Stomach (tissue), 9 donors: ENCODE measurements around the gene IFNK. TPM values are rescaled to one million over a fixed set of nuclear protein-coding genes. Genes with fewer than 3 reads are reported as not detected.
A peak's percentile ranks its signal among the peaks of the same experiment; 100 is the strongest.

Source experiments
- DNase-seq, 2 donors: peaks; one replicate each; pipeline versions ENCODE4 v3.0.0 to v3.0.0-alpha.2; 2013 to 2019
- H3K27ac ChIP-seq, 5 donors: fragments of 200-600 bp in 4 of 5; sonication (generic) in 4 of 5; one replicate each; pipeline ENCODE4 v1.5.1; 2013 to 2019; ENCODE audit warnings: mild to moderate bottlenecking in 1 of 5, moderate library complexity in 1 of 5
- H3K27me3 ChIP-seq, 3 donors: fragments of 200-600 bp; sonication (generic); one replicate each; pipeline ENCODE4 v1.5.1; 2017 to 2019; ENCODE audit warnings: mixed run types in 1 of 3
- H3K36me3 ChIP-seq, 4 donors: fragments of 200-600 bp; sonication (generic); 1 replicate in 3 of 4; 2 replicates in 1 of 4; pipeline ENCODE4 v1.5.1; 2016 to 2019
- H3K4me1 ChIP-seq, 4 donors: fragments of 200-600 bp; sonication (generic); one replicate each; pipeline ENCODE4 v1.5.1; 2016 to 2019
- H3K4me3 ChIP-seq, 4 donors: fragments of 200-600 bp; sonication (generic) in 3 of 4; one replicate each; pipeline ENCODE4 v1.5.1; 2016 to 2019; ENCODE audit warnings: mild to moderate bottlenecking in 1 of 4
- H3K9me3 ChIP-seq, 4 donors: fragments of 200-600 bp; sonication (generic); one replicate each; pipeline ENCODE4 v1.5.1; 2016 to 2019
- EP300 ChIP-seq: sonication (generic); formaldehyde crosslinking; IDR thresholded peaks from one replicate; pipeline ENCODE4 v1.6.1; 2017; ENCODE audit warnings: antibody characterized with exemption
- POLR2A ChIP-seq, 4 donors: fragments of 450-650 bp; IDR thresholded peaks; one replicate each; pipeline ENCODE4 v1.6.1; 2016; ENCODE audit warnings: antibody characterized with exemption in 4 of 4, control low read depth in 2 of 4, mild to moderate bottlenecking in 1 of 4, moderate library complexity in 1 of 4
- POLR2AphosphoS5 ChIP-seq, 3 donors: sonication (generic); formaldehyde crosslinking; IDR thresholded peaks; one replicate each; pipeline ENCODE4 v1.6.1; 2016; ENCODE audit warnings: antibody characterized with exemption in 3 of 3
- WGBS, 5 donors: extraction: QIAGEN DNeasy Blood & Tissue Kit in 3 of 5; methylation state at CpG; one replicate each; pipeline versions ENCODE4 v1.1.5 to v1.1.7; 2013 to 2018; 5-methylcytosine and 5-hydroxymethylcytosine counted together
- intact Hi-C: fragments of 100-400 bp; cut with DNase I; formaldehyde crosslinking; loops from one replicate; pipeline ENCODE4 v1.15.1; 2023; ENCODE audit warnings: low total_unique reads
- polyA plus RNA-seq, 3 donors: library from polyadenylated mRNA; stranded (reverse); fragments of 200-250 nt; gene quantifications; one replicate each; pipeline ENCODE4 v1.2.3, GENCODE V29; 2013
- total RNA-seq, 5 donors: library from RNA; depleted of rRNA; stranded (reverse); fragments of >200 nt; gene quantifications; one replicate each; pipeline versions ENCODE4 v1.1.0 to v1.2.3, GENCODE V29; 2014 to 2016
- TF ChIP-seq, protein P1 (sequence below), 7 experiments: fragments of 450-650 bp in 4 of 7; fragments of 200-600 bp in 3 of 7; sonication (generic) in 3 of 7; IDR thresholded peaks; one replicate each; pipeline ENCODE4 v1.5.1; 2016 to 2019; ENCODE audit warnings: antibody characterized with exemption in 7 of 7, control low read depth in 2 of 7, mild to moderate bottlenecking in 1 of 7
- donor health status: healthy with polysubstance abuse.
- donor health status: Bipolar disorder and iron deficiency.
- donor health status: healthy.

Gene IFNK
- total and polyA plus RNA-seq, 8 donors, result not detected

DNA sequence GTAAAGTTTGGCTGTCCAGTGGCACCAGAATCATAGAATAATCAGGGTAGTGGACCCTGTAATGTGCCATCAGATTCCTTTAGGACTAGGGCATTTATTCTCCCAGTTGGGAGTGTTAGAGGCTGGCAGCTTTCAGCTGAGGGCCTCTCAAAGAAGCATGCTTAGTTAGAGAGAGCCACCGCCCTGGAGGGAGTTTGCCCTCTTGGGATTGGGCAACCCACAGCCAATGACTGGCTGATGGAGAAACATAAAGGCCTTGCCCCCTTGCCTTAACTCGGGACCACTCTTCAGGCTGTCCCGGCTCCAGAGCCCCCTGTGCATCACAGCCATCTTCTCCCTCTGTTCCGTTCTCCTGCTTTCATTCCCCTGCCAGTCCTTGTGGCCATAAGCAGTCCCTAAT lies 20.5 kb upstream of the IFNK start:
- no peak for DNase-seq
- TF ChIP-seq EP300 (no peak), POLR2A (IDR thresholded peaks at IDR 0.05) (no peak), POLR2AphosphoS5 (IDR thresholded peaks at IDR 0.05) (no peak)
- TF ChIP-seq, protein P1, sequence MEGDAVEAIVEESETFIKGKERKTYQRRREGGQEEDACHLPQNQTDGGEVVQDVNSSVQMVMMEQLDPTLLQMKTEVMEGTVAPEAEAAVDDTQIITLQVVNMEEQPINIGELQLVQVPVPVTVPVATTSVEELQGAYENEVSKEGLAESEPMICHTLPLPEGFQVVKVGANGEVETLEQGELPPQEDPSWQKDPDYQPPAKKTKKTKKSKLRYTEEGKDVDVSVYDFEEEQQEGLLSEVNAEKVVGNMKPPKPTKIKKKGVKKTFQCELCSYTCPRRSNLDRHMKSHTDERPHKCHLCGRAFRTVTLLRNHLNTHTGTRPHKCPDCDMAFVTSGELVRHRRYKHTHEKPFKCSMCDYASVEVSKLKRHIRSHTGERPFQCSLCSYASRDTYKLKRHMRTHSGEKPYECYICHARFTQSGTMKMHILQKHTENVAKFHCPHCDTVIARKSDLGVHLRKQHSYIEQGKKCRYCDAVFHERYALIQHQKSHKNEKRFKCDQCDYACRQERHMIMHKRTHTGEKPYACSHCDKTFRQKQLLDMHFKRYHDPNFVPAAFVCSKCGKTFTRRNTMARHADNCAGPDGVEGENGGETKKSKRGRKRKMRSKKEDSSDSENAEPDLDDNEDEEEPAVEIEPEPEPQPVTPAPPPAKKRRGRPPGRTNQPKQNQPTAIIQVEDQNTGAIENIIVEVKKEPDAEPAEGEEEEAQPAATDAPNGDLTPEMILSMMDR (IDR thresholded peaks at IDR 0.05), result no peak

DNA sequence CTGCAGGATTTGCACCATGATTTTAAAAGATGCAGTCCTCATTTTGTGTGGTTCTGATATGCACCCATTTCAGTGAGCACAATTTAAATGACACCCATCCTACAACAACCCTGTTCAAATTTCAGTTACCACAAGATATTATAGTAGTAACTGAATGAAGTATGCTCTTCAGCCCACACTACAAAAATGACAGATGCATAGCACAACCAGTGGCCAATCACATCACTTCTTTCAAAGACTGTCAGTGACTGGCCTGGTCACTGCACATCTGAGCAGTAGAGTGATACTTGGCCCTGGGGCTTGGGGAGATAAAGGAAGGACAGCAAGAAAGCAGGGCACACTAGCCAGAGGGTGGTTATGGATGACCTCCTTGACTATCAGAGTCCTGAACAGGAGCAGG lies 19.8 kb upstream of the IFNK start:
- intact Hi-C loops, result no loop called here
- Histone ChIP-seq H3K36me3 (peaks cover 0 to 5% (median 0%) of the 10 kb centered on the region in 4 donors), H3K4me3 (no peak overlapping the region), H3K27me3 (no peaks in the 10 kb centered on the region), H3K4me1 (peaks cover 0 to 4% (median 0%) of the 10 kb centered on the region in 4 donors), H3K9me3 (no peaks in the 10 kb centered on the region), H3K27ac (no peak overlapping the region)
- TF ChIP-seq POLR2AphosphoS5 (IDR thresholded peaks at IDR 0.05) (no peak), EP300 (no peak), POLR2A (IDR thresholded peaks at IDR 0.05) (no peak)
- TF ChIP-seq, protein P1 (IDR thresholded peaks at IDR 0.05), result no peak
- DNase-seq, result no peak

More for the DNA sequence above, 20.5 kb upstream of the IFNK start:
- intact Hi-C loops, result no loop called here
- H3K27ac ChIP-seq, result no peak overlapping the region
- no peak overlapping the region for H3K4me3 ChIP-seq
- H3K9me3 ChIP-seq, result no peaks in the 10 kb centered on the region
- WGBS, 5 donors, result 90 to 96% (median 93%) methylated on average over 4 of the region's 4 CpGs
- peaks cover 0 to 6% (median 0%) of the 10 kb centered on the region in 4 donors for H3K4me1 ChIP-seq
- peaks cover 0 to 5% (median 0%) of the 10 kb centered on the region in 4 donors for H3K36me3 ChIP-seq
- H3K27me3 ChIP-seq, result no peaks in the 10 kb centered on the region

DNA sequence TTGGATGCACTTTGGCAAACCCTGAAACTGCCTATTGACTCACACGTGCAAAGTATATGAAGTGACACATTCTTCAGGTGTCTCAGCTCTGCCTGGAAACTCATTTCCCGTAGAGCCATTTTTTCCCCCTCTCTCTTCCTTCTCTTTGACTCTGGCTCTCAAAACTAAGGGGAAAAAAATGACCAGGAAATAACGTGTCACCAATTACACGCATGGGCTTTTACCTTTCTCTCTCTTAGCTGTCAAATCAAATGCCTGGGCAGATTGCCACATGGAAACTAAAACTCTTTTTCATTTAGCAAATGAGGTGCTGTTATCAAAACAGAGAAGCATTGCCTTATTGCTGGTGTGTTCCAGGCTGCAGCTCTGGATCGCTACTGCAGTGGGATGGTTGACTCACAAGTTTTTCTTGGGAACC lies 18.3 kb upstream of the IFNK start:
- H3K27me3 ChIP-seq, result no peaks in the 10 kb centered on the region
- no peak for TF ChIP-seq EP300
- no peak for TF ChIP-seq POLR2AphosphoS5 (IDR thresholded peaks at IDR 0.05)
- no peak for TF ChIP-seq POLR2A (IDR thresholded peaks at IDR 0.05)
- TF ChIP-seq, protein P1 (IDR thresholded peaks at IDR 0.05), result no peak
- H3K36me3 ChIP-seq, result peaks cover 0 to 5% (median 0%) of the 10 kb centered on the region in 4 donors
- H3K4me1 ChIP-seq, result no peaks in the 10 kb centered on the region
- DNase-seq, result peak in 1 of 2 donors; percentile 32
- H3K27ac ChIP-seq, result no peak overlapping the region
- 46 to 60% (median 51%) methylated on average over 5 of the region's 5 CpGs for WGBS, 5 donors
- H3K9me3 ChIP-seq, result no peaks in the 10 kb centered on the region
- no peak overlapping the region for H3K4me3 ChIP-seq
- intact Hi-C loops, result no loop called here

DNA sequence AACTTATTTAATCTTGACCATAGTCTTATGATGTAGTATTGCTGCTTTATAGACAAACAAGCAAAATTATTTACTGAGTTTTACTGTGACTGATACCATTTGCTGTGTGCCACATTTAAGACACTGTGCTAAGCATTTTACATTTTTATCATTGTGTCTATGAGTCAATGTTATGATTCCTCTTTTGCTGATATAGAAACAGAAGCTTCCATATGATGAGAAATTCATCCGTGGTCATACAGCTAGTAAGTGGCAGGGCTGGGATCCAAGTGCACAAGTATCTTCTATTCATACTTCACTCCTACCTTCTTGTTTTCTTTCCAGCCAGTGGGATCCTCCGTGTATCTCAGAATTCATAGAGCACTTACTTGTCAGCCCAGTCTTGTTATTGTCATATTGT lies 17.1 kb upstream of the IFNK start:
- intact Hi-C loops, result no loop called here
- no peaks in the 10 kb centered on the region for H3K9me3 ChIP-seq
- 48 to 76% (median 65%) methylated on average over 2 of the region's 2 CpGs for WGBS, 5 donors
- no peaks in the 10 kb centered on the region for H3K4me1 ChIP-seq
- DNase-seq, result no peak
- no peak overlapping the region for H3K4me3 ChIP-seq
- peaks cover 0 to 5% (median 0%) of the 10 kb centered on the region in 4 donors for H3K36me3 ChIP-seq
- H3K27me3 ChIP-seq, result no peaks in the 10 kb centered on the region
- TF ChIP-seq EP300, result no peak
- TF ChIP-seq POLR2AphosphoS5 (IDR thresholded peaks at IDR 0.05), result no peak
- TF ChIP-seq, protein P1 (IDR thresholded peaks at IDR 0.05), result no peak
- TF ChIP-seq POLR2A (IDR thresholded peaks at IDR 0.05), result no peak
- no peak overlapping the region for H3K27ac ChIP-seq
